Measurements from ENCODE around the gene PTPN14. TPM values are rescaled to one million over a fixed set of nuclear protein-coding genes. Genes with fewer than 3 reads are reported as not detected.

PTPN14 gene
- total and polyA plus RNA-seq, 8 donors: 14.9 to 38.0 (median 17.9) TPM

DNA sequence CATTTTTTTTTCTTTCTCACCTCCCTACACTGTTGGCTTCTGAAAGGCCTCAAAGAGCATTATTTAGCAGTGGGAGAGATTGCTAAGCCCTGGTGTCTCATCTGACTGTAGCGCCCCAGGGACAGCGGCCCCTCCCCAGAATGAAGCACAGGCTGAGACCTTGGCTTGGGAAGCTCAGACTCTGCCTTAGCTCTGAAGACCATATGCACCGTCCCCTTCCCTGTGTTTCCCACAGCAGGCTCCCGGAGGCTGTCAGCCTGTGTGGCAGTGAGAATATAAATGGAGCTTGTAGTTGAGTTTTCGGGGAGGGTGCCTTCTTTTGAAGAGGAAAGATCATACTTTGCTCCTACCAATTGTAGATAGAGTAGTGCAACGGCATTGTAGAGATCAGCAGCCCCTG is 245.1 kb downstream of the PTPN14 start:
- DNase-seq: no peak
- ATAC-seq: no peak

DNA sequence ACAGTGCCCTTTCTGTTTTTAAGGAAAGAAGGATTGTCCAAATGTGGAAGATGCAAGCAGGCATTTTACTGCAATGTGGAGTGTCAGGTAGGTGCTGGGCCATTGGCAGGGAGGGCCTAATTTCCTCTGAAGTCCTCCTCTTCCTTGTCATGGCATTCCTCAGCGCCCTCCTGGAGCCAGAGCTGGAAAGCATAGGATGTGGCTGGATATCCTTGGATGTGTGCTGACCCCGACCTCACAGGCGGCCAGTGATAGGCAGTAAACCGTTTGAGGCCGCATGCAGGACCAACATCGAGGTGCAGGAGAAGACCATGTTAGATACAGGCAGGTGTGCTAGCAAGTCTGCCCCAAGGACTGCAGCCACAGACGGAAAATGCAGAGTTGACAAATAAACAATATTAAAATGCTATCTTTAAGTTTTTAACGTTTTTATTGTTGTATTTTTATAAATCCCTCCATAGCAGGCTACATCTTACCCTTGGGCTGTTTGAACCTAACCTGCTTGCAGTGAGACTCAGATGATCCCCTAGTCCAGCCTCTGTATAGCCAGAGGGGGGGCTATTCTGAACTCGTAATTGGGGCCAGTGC is 246.1 kb downstream of the PTPN14 start:
- Histone ChIP-seq H3K36me3 (no peaks in the 10 kb centered on the region), H3K27me3 (no peaks in the 10 kb centered on the region), H3K9me3 (no peaks in the 10 kb centered on the region), H3K4me1 (peaks cover 0 to 7% of the 10 kb centered on the region in 2 donors), H3K4me3 (no peak overlapping the region), H3K27ac (no peak overlapping the region)
- intact Hi-C loops (cut with DNase I): no loop called here
- DNase-seq (no peak), ATAC-seq (no peak)
- TF ChIP-seq, protein P1, sequence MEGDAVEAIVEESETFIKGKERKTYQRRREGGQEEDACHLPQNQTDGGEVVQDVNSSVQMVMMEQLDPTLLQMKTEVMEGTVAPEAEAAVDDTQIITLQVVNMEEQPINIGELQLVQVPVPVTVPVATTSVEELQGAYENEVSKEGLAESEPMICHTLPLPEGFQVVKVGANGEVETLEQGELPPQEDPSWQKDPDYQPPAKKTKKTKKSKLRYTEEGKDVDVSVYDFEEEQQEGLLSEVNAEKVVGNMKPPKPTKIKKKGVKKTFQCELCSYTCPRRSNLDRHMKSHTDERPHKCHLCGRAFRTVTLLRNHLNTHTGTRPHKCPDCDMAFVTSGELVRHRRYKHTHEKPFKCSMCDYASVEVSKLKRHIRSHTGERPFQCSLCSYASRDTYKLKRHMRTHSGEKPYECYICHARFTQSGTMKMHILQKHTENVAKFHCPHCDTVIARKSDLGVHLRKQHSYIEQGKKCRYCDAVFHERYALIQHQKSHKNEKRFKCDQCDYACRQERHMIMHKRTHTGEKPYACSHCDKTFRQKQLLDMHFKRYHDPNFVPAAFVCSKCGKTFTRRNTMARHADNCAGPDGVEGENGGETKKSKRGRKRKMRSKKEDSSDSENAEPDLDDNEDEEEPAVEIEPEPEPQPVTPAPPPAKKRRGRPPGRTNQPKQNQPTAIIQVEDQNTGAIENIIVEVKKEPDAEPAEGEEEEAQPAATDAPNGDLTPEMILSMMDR (IDR thresholded peaks at IDR 0.05): no peak

More for the DNA sequence above, 245.1 kb downstream of the PTPN14 start:
- Histone ChIP-seq H3K4me3 (no peak overlapping the region), H3K36me3 (no peaks in the 10 kb centered on the region), H3K27me3 (no peaks in the 10 kb centered on the region), H3K4me1 (peaks cover 0 to 13% of the 10 kb centered on the region in 2 donors), H3K27ac (no peak overlapping the region), H3K9me3 (no peaks in the 10 kb centered on the region)
- intact Hi-C loops (cut with DNase I): no loop called here
- TF ChIP-seq, protein P1 (IDR thresholded peaks at IDR 0.05): no peak

DNA sequence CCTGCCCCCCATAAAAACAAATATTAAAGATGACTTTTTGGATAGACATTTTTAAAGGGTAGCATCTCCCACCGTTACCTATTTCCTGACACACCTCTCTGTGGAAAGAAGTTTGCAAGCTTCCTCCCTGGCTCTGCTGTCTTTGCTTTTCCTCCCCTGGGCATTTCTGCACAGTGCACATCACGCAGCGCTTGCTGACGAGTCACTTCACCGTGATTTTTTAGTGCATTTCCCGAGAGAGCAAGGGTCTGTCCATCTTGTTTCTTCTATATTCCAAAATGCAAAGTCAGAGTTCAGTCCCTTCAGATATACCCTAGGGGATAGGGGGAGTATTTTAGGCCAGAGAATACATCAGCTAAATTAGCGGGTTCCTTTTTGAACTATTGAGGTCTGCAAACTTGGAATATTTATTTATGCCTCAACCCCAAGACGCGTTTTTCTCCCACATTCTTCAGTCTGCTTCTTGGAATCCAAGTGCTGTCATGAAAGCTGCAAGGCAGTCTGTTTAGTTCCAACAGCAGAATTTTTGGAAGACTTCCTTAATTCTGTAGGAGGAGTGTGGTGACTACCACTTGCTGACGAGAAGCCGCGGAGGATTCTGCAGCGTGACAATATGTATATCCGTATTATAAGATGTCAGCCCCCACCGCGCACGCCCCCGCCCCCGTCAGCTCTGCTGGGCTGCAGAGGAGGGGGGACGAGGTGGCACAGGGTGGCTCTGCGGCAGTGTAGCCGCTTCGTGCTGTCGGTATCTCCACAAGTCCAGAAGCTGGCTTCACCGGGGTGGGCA is 248.1 kb downstream of the PTPN14 start:
- Histone ChIP-seq H3K36me3 (no peaks in the 10 kb centered on the region), H3K9me3 (no peaks in the 10 kb centered on the region), H3K27me3 (no peaks in the 10 kb centered on the region), H3K27ac (no peak overlapping the region), H3K4me3 (no peak overlapping the region), H3K4me1 (no peaks in the 10 kb centered on the region)
- ATAC-seq (no peak), DNase-seq (no peak)
- TF ChIP-seq, protein P1 (IDR thresholded peaks at IDR 0.05): no peak
- intact Hi-C loops (cut with DNase I): no loop called here

DNA sequence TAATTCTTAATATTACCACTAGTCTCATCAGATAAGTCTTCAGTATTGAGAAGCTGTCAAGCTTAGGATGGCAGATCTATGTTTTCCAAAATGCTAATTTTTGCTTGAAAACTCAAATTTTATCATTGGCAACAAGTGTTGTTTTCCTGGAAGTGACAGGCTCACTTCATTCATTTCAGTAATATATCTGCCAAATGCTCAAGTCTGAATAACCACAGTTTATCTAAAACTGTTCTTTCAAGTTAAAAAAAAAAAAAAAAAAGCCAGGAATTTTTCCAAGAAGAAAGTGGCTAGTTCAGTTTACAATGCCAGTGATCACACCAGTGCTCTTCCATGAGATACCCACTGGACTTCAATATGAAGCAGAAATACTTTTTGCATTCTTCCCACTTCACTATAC is 249.9 kb downstream of the PTPN14 start:
- no peak overlapping the region for H3K4me3 ChIP-seq
- intact Hi-C loops (cut with DNase I): no loop called here
- DNase-seq: no peak
- ATAC-seq: no peak
- TF ChIP-seq, protein P1 (IDR thresholded peaks at IDR 0.05): no peak
- H3K27me3 ChIP-seq: no peaks in the 10 kb centered on the region
- H3K27ac ChIP-seq: no peak overlapping the region
- no peaks in the 10 kb centered on the region for H3K9me3 ChIP-seq
- no peaks in the 10 kb centered on the region for H3K4me1 ChIP-seq
- no peaks in the 10 kb centered on the region for H3K36me3 ChIP-seq

DNA sequence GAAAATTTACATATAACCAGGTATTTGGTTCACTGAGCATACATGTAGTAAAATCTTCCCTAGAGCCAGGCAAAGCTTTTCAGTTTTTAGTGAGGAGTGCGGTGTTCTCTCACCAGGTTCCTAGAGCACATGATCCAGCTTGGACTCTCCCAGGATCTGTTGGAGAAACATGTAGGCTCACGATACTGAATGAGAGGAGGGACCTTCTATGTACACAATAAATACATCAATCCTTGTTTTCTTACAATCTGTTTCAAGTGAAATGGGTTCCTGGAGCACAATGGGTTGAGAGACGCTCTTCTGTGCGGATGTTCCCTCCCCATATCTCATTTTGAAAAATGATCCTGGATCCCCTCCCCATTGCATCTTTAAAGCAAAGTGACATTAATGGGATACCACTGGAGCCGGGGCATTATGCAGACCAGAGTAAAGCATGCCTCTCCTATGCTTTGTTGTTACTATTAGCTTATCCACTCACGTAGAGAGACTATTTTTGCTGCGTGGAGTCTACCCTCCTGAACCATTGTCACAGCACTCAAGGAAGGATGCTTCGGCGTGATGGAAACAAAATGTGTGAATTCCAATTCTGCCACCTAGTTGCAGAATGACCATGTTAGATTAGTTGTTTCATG is 251.1 kb downstream of the PTPN14 start:
- Histone ChIP-seq H3K9me3 (no peaks in the 10 kb centered on the region), H3K27me3 (no peaks in the 10 kb centered on the region), H3K36me3 (no peaks in the 10 kb centered on the region), H3K4me1 (peaks cover 0 to 8% of the 10 kb centered on the region in 2 donors), H3K27ac (no peak overlapping the region), H3K4me3 (no peak overlapping the region)
- DNase-seq (no peak), ATAC-seq (no peak)
- TF ChIP-seq, protein P1 (IDR thresholded peaks at IDR 0.05): no peak
- intact Hi-C loops (cut with DNase I): no loop called here
